GM21526 (cell line): ENCODE results near the gene FFAR1.

Experiments used
- ATAC-seq: cut with Tn5 transposase; IDR thresholded peaks from one replicate; pipeline ENCODE4 v1.9.1; 2021; ENCODE audit warnings: moderate library complexity; ENCODE audit not compliant: unreplicated experiment, low FRiP score

Gene FFAR1

GRCh38 chr19:35347171-35347929 is at the start of gene FFAR1:
Gene FFAR1 (plus strand): TSS chr19:35347902. CDS start chr19:35351552, 3,650 bp downstream.
- ATAC-seq, result peak; percentile 45

- ATAC-seq, result no peak
These were observed 49.8 kb upstream of the FFAR1 start for GRCh38 chr19:35297922-35298321.

- ATAC-seq, result no peak
These were observed 49.1 kb upstream of the FFAR1 start for GRCh38 chr19:35298561-35298972.

- ATAC-seq, result no peak
These were observed 48.0 kb upstream of the FFAR1 start for GRCh38 chr19:35299523-35300338.

- ATAC-seq, result no peak
These were observed 47.4 kb upstream of the FFAR1 start for GRCh38 chr19:35300339-35300649.

GRCh38 chr19:35301961-35302360 is 45.7 kb upstream of the FFAR1 start:
- no peak for ATAC-seq

GRCh38 chr19:35302446-35302845 is 45.3 kb upstream of the FFAR1 start:
- ATAC-seq, result no peak

- ATAC-seq, result no peak
These were observed 44.3 kb upstream of the FFAR1 start for GRCh38 chr19:35303357-35303915.

GRCh38 chr19:35304036-35304435 is 43.7 kb upstream of the FFAR1 start:
- ATAC-seq, result no peak

- no peak for ATAC-seq
These were observed 42.5 kb upstream of the FFAR1 start for GRCh38 chr19:35305181-35305580.

- no peak for ATAC-seq
These were observed 41.0 kb upstream of the FFAR1 start for GRCh38 chr19:35306473-35307246.

- ATAC-seq, result no peak
These were observed 39.8 kb upstream of the FFAR1 start for GRCh38 chr19:35307931-35308330.

- ATAC-seq, result no peak
These were observed 38.8 kb upstream of the FFAR1 start for GRCh38 chr19:35308910-35309309.

GRCh38 chr19:35309481-35310279 is 38.0 kb upstream of the FFAR1 start:
- ATAC-seq, result no peak

- no peak for ATAC-seq
These were observed 37.4 kb upstream of the FFAR1 start for GRCh38 chr19:35310331-35310730.

GRCh38 chr19:35310811-35311465 is 36.8 kb upstream of the FFAR1 start:
- ATAC-seq, result no peak

GRCh38 chr19:35311901-35312665 is 35.6 kb upstream of the FFAR1 start:
- no peak for ATAC-seq

GRCh38 chr19:35313587-35313986 is 34.1 kb upstream of the FFAR1 start:
- ATAC-seq, result no peak

- ATAC-seq, result no peak
These were observed 33.7 kb upstream of the FFAR1 start for GRCh38 chr19:35314031-35314430.
